Mucosa of stomach (tissue), 1 donor: Measurements from ENCODE around the gene PAX5.

Experiments used
- H3K27me3 ChIP-seq: one replicate; pipeline ENCODE4 v1.7.0; 2013; ENCODE audit warnings: mild to moderate bottlenecking, low read length; ENCODE audit not compliant: control insufficient read depth, insufficient read depth
- H3K36me3 ChIP-seq: one replicate; pipeline ENCODE4 v1.7.0; 2013; ENCODE audit warnings: low read length; ENCODE audit not compliant: control insufficient read depth, insufficient read depth
- H3K4me1 ChIP-seq: one replicate; pipeline ENCODE4 v1.7.0; 2013; ENCODE audit warnings: mild to moderate bottlenecking, low read length; ENCODE audit not compliant: control insufficient read depth, insufficient read depth
- H3K4me3 ChIP-seq: one replicate; pipeline ENCODE4 v1.7.0; 2013; ENCODE audit warnings: low read length
- H3K9ac ChIP-seq: one replicate; pipeline ENCODE4 v1.7.0; 2013; ENCODE audit warnings: mild to moderate bottlenecking, low read length, moderate library complexity
- H3K9me3 ChIP-seq: one replicate; pipeline ENCODE4 v1.7.0; 2013; ENCODE audit warnings: mild to moderate bottlenecking, low read length, moderate library complexity; ENCODE audit not compliant: control insufficient read depth
- donor health status: Pancreatic carcinoma.

Gene PAX5

DNA sequence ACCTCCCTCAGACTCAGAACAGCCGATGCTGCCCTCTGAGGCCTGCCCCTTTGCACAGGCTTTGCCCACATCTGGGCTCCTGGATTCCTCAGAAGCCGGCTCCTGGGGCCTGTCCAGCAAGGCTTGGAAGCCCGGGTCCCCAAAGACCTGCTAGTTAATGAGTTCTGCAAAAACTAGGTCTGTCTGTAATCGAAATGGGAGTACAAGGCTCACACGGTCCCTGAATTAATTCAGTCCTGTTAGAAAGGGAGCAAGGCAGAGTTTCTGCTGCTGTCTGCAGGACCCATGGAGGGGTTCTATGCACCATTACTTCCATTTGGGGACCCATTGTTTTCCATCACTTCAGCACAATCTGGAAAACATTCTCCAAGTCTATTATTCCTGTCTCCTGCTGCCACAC is 239.6 kb downstream of the PAX5 start:
- Histone ChIP-seq H3K27me3 (peaks cover 5% of the 10 kb centered on the region), H3K4me1 (no peaks in the 10 kb centered on the region), H3K4me3 (no peak overlapping the region), H3K36me3 (no peaks in the 10 kb centered on the region), H3K9me3 (no peaks in the 10 kb centered on the region), H3K9ac (no peak overlapping the region)

DNA sequence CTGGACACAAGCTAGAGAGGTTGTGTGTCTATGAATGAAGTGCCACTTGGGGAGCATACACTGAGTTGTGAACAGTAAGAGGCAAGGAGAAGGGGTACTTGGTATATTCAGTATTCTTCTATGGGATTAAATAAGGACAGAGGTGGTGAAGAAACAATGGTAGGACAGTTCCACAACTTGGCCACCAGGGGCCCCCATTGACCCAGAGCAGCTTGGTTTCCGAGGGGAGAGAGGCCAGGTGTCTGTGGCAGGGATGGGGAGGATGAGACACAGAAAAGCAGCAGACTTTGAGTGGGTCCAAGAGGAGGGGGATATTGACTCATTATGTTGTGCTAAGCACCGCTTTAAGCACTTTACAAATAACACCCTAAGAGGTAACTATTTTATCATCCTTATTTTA is 240.8 kb downstream of the PAX5 start:
- no peaks in the 10 kb centered on the region for H3K4me1 ChIP-seq
- H3K36me3 ChIP-seq = no peaks in the 10 kb centered on the region
- H3K9ac ChIP-seq = no peak overlapping the region
- peaks cover 6% of the 10 kb centered on the region for H3K27me3 ChIP-seq
- H3K9me3 ChIP-seq = no peaks in the 10 kb centered on the region
- H3K4me3 ChIP-seq = no peak overlapping the region

DNA sequence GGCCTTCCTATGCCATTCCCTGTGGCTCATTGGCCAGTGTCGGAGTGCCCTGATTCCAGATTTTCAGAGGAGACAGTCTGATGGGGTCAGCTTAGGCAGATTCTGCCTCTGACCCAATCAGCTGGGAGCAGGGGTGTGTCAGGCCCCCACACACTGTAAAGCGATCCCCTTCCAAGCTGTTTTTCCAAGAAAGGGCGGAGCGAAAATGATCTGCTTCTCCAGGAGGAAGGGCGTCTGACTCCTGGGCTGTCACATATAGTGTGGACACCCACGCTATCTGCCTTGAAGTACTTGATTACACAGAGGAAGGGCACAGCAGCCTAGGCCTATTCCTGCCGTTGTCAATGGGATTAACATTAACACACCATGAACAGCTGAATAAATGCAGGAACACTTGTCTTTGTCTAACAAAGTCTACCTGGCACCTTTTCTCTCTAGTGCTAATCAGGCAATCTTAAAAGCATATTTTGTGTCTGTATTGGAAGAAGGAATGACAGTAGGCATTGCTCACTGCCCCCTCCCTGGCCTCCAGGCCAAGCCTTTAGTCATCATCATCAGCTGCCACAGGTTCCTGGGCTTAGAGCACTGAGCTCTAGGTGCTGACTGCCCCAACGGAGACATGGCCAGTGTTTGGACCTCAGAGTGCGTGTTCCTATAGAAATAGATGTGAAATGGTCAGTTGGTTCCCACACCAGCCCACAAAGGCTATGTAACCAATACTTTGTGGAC is 242.7 kb downstream of the PAX5 start:
- Histone ChIP-seq H3K9ac (no peak overlapping the region), H3K27me3 (peaks cover 9% of the 10 kb centered on the region), H3K36me3 (no peaks in the 10 kb centered on the region), H3K4me3 (no peak overlapping the region), H3K4me1 (no peaks in the 10 kb centered on the region), H3K9me3 (no peaks in the 10 kb centered on the region)

DNA sequence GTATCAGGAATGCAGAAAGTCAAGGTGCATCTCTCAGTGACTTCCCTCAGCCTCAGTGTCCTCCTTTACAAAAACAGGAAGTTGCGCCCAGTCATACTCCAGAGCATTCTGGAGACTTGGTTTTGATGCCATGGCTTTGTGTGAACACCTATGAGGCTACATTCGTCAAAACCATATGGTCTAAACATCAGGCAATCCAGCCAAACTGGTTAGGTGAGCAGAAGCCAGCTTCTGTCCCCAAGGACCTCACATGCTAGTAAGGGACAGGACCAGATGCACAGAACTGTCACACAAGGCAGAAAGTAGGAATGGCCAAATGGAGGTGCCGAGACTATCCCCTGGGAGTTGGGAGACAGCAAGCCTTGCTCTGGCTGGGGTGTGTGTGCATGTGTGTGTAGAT is 244.2 kb downstream of the PAX5 start:
- H3K4me1 ChIP-seq = no peaks in the 10 kb centered on the region
- H3K4me3 ChIP-seq = no peak overlapping the region

DNA sequence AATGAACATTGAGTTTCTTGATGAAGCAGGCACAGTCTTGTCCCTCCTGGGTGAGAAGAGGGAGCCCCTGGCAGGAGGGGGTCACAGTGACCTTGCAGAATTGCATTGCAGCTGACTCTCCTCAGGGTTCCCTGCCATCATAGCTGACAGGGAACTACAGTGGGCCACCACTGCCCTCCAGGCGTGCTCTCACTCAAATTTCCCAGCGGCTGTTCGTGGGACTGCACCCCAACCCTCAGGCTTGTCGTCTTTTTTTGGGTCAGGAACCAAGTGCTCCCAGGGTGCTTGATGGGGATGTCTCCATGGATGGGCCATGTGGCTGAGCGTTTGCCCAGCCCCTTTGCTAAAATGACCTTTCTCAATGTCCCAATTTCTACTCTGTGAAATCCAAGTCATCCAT is 245.5 kb downstream of the PAX5 start:
- Histone ChIP-seq H3K27me3 (peaks cover 17% of the 10 kb centered on the region), H3K4me1 (no peaks in the 10 kb centered on the region), H3K9me3 (no peaks in the 10 kb centered on the region), H3K4me3 (no peak overlapping the region), H3K36me3 (no peaks in the 10 kb centered on the region), H3K9ac (no peak overlapping the region)

More for the DNA sequence above, 244.2 kb downstream of the PAX5 start:
- Histone ChIP-seq H3K27me3 (peaks cover 9% of the 10 kb centered on the region), H3K36me3 (no peaks in the 10 kb centered on the region), H3K9me3 (no peaks in the 10 kb centered on the region), H3K9ac (no peak overlapping the region)

DNA sequence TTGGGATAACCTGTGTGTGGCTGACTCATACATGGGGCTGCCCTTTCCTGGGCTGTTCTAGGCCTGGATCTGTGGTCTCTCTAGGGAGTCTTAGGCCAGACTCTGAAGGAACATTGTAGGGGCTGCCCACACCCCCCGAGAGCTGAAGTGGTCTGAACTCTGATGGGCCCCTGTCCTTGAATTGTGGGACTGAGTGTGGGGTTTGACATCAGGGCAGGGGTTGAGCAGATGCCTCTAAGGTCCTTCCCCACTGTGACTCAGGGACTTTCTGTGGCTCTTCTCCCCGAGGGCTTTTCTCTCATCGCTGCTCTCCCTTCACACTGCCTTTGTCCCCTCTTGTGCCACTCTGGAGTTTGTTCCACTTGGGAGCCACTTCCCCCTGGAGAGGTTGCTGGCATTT is 246.4 kb downstream of the PAX5 start:
- Histone ChIP-seq H3K4me1 (no peaks in the 10 kb centered on the region), H3K27me3 (peaks cover 17% of the 10 kb centered on the region), H3K9me3 (no peaks in the 10 kb centered on the region), H3K36me3 (no peaks in the 10 kb centered on the region), H3K4me3 (no peak overlapping the region), H3K9ac (no peak overlapping the region)
